Spleen (tissue), 11 donors: ENCODE results near the gene SMARCAL1. TPM values are rescaled to one million over a fixed set of nuclear protein-coding genes. Genes with fewer than 3 reads are reported as not detected.
A peak's percentile ranks its signal among the peaks of the same experiment; 100 is the strongest.

Experiments
- DNase-seq: peaks from one replicate; pipeline ENCODE4 v3.0.0-alpha.2; 2020
- H3K27ac ChIP-seq, 8 donors: fragments of 200-600 bp; sonication (generic) in 7 of 8; 1 replicate in 4 of 8; 2 replicates in 4 of 8; pipeline versions ENCODE4 v1.5.0 to v1.8.0; 2016 to 2021; ENCODE audit warnings: inconsistent platforms in 4 of 8, mild to moderate bottlenecking in 4 of 8, moderate library complexity in 1 of 8
- H3K27me3 ChIP-seq, 7 donors: fragments of 200-600 bp; sonication (generic) in 6 of 7; replicated peaks in 1 of 7; 1 replicate in 4 of 7; 2 replicates in 3 of 7; pipeline versions ENCODE4 v1.5.0 to v1.8.0; 2016 to 2021; ENCODE audit warnings: inconsistent platforms in 3 of 7, mild to moderate bottlenecking in 1 of 7
- H3K36me3 ChIP-seq, 6 donors: fragments of 200-600 bp; sonication (generic) in 5 of 6; 1 replicate in 4 of 6; 2 replicates in 2 of 6; pipeline versions ENCODE4 v1.5.0 to v1.8.0; 2016 to 2021; ENCODE audit warnings: inconsistent platforms in 2 of 6
- H3K4me1 ChIP-seq, 6 donors: fragments of 200-600 bp; sonication (generic) in 5 of 6; 1 replicate in 3 of 6; 2 replicates in 3 of 6; pipeline versions ENCODE4 v1.5.0 to v1.8.0; 2016 to 2021; ENCODE audit warnings: inconsistent platforms in 3 of 6
- H3K4me3 ChIP-seq, 8 donors: fragments of 200-600 bp; sonication (generic) in 7 of 8; 1 replicate in 4 of 8; 2 replicates in 4 of 8; pipeline versions ENCODE4 v1.5.0 to v1.8.0; 2016 to 2021; ENCODE audit warnings: inconsistent platforms in 4 of 8, mild to moderate bottlenecking in 4 of 8, moderate library complexity in 2 of 8
- H3K9me3 ChIP-seq, 8 donors: fragments of 200-600 bp; sonication (generic) in 7 of 8; 1 replicate in 4 of 8; 2 replicates in 4 of 8; pipeline versions ENCODE4 v1.5.0 to v1.8.0; 2016 to 2021; ENCODE audit warnings: inconsistent platforms in 4 of 8
- POLR2A ChIP-seq, 3 donors: fragments of 450-650 bp; IDR thresholded peaks; one replicate each; pipeline ENCODE4 v1.5.1; 2017; ENCODE audit warnings: antibody characterized with exemption in 3 of 3, mild to moderate bottlenecking in 1 of 3
- POLR2AphosphoS5 ChIP-seq, 3 donors: sonication (generic); formaldehyde crosslinking; IDR thresholded peaks; one replicate each; pipeline ENCODE4 v1.5.1; 2017; ENCODE audit warnings: antibody characterized with exemption in 3 of 3
- WGBS, 5 donors: extraction: QIAGEN DNeasy Blood & Tissue Kit in 3 of 5; methylation state at CpG; one replicate each; pipeline versions ENCODE4 v1.1.5 to v1.1.7; 2013 to 2018; 5-methylcytosine and 5-hydroxymethylcytosine counted together
- intact Hi-C: fragments of 100-400 bp; cut with DNase I; formaldehyde crosslinking; loops from one replicate; pipeline ENCODE4 v1.15.0; 2023; ENCODE audit warnings: low total_unique reads
- polyA plus RNA-seq, 3 donors: library from polyadenylated mRNA; stranded (reverse); fragments of 200-250 nt; gene quantifications; one replicate each; pipeline ENCODE4 v1.2.1, GENCODE V29; 2013
- total RNA-seq, 7 donors: library from RNA; depleted of rRNA in 3 of 7; stranded (reverse); fragments of >200 nt in 3 of 7; fragmentation: NEBNext Ultra II Directional in 4 of 7; extraction: Animal tissue kit (Norgen Biotek cat#: 25700) in 4 of 7; gene quantifications; one replicate each; pipeline versions ENCODE4 v1.1.0 to v1.2.1, GENCODE V29; 2016 to 2021
- TF ChIP-seq, protein P1 (sequence below), 11 experiments: fragments of 200-600 bp in 7 of 11; fragments of 450-650 bp in 4 of 11; sonication (generic) in 4 of 11; IDR thresholded peaks in 8 of 11; conservative IDR thresholded peaks in 3 of 11; 1 replicate in 7 of 11; 2 replicates in 4 of 11; pipeline versions ENCODE4 v1.4.0 to v1.8.0; 2016 to 2021; ENCODE audit warnings: antibody characterized with exemption in 11 of 11, inconsistent platforms in 4 of 11, mild to moderate bottlenecking in 1 of 11
- donor health status: healthy with polysubstance abuse.
- donor health status: DM: no; HTN: no; CAD: no; lungs with moderate emphysema.
- donor health status: DM: no; HTN: no; CAD: no.
- donor health status: Bipolar disorder and iron deficiency.
- donor health status: healthy.
- donor health status: DM: no; HTN: no; CAD: no.
- donor health status: DM: yes; HTN: yes; CAD: no.

Gene SMARCAL1
- total and polyA plus RNA-seq, 10 donors: 7.3 to 34.9 (median 24.6) TPM

DNA sequence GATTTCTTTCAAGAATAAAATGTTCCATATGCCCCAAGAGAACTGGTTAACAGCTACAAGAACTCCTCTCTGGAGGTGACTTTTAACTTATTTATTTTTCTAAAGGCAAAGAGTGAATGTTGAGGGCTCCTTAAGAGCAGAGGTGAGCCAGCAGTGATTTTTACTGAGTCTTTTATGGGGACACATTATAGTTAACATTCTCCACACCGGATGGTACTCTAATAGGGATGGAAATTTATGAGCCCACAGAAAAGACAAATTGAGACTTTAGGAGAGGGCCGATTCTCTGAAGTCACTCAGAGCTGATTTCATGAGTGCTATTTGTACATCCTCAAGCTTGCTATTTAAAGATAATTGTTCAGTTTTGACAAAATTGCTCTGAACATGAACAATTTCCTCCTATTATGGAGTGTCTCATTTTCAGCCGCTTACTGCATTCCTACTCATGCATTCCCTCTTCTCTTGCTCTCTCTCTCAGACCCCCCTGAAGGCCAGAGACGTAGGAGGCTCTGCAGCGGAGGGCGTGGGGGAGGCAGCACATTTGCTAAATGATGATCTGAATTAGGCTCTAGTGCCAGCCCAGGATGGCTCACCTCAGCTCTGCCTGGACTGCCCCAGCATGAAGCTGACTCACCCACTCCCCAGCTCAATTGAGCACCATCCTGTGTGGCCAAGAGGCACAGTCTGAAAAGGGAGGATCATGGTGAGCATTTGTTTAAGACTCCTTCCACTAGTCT lies 80.5 kb downstream of the SMARCAL1 start:
- Histone ChIP-seq H3K4me3 (no peak overlapping the region), H3K36me3 (no peaks in the 10 kb centered on the region), H3K27ac (peak overlapping the region in 7 of 8 donors; percentile 36 to 75 (median 66)), H3K27me3 (no peaks in the 10 kb centered on the region), H3K4me1 (peaks cover 6 to 62% (median 32%) of the 10 kb centered on the region in 6 donors), H3K9me3 (no peaks in the 10 kb centered on the region)
- no peak for TF ChIP-seq POLR2AphosphoS5 (IDR thresholded peaks at IDR 0.05)
- no peak for TF ChIP-seq POLR2A (IDR thresholded peaks at IDR 0.05)
- TF ChIP-seq, protein P1, sequence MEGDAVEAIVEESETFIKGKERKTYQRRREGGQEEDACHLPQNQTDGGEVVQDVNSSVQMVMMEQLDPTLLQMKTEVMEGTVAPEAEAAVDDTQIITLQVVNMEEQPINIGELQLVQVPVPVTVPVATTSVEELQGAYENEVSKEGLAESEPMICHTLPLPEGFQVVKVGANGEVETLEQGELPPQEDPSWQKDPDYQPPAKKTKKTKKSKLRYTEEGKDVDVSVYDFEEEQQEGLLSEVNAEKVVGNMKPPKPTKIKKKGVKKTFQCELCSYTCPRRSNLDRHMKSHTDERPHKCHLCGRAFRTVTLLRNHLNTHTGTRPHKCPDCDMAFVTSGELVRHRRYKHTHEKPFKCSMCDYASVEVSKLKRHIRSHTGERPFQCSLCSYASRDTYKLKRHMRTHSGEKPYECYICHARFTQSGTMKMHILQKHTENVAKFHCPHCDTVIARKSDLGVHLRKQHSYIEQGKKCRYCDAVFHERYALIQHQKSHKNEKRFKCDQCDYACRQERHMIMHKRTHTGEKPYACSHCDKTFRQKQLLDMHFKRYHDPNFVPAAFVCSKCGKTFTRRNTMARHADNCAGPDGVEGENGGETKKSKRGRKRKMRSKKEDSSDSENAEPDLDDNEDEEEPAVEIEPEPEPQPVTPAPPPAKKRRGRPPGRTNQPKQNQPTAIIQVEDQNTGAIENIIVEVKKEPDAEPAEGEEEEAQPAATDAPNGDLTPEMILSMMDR (IDR thresholded peaks at IDR 0.05 in 8 of 11, conservative IDR thresholded peaks at IDR 0.05 in 3 of 11): no peak
- intact Hi-C loops: loop anchor here (10.0 kb wide), 1 partner anchor 78 kb away; the partner anchor contains the start of gene SMARCAL1
- no peak for DNase-seq
- 57 to 81% (median 79%) methylated on average over 6 of the region's 6 CpGs for WGBS, 5 donors

GRCh38 chr2:216493334-216493685 lies 81.0 kb downstream of the SMARCAL1 start:
- TF ChIP-seq POLR2AphosphoS5 (IDR thresholded peaks at IDR 0.05): no peak
- no peak for TF ChIP-seq POLR2A (IDR thresholded peaks at IDR 0.05)
- TF ChIP-seq, protein P1 (IDR thresholded peaks at IDR 0.05 in 8 of 11, conservative IDR thresholded peaks at IDR 0.05 in 3 of 11): no peak
- no peak overlapping the region for H3K4me3 ChIP-seq
- no peak for DNase-seq
- H3K9me3 ChIP-seq: no peaks in the 10 kb centered on the region
- no peaks in the 10 kb centered on the region for H3K27me3 ChIP-seq
- H3K36me3 ChIP-seq: no peaks in the 10 kb centered on the region
- H3K4me1 ChIP-seq: peaks cover 6 to 68% (median 38%) of the 10 kb centered on the region in 6 donors
- peak overlapping the region in 6 of 8 donors; percentile 36 to 75 (median 66) for H3K27ac ChIP-seq
- 89 to 100% (median 97%) methylated on average over 1 of the region's 1 CpG for WGBS, 5 donors
- intact Hi-C loops: loop anchor here (10.0 kb wide), 1 partner anchor 79 kb away; the partner anchor contains the start of gene SMARCAL1

- 19 to 48% (median 36%) methylated on average over 2 of the region's 2 CpGs for WGBS, 5 donors
- Histone ChIP-seq H3K4me3 (no peak overlapping the region), H3K4me1 (peaks cover 20 to 75% (median 54%) of the 10 kb centered on the region in 6 donors), H3K27me3 (no peaks in the 10 kb centered on the region), H3K9me3 (no peaks in the 10 kb centered on the region), H3K27ac (peak overlapping the region in 5 of 8 donors; percentile 6 to 44 (median 17)), H3K36me3 (peaks cover 0 to 15% (median 10%) of the 10 kb centered on the region in 6 donors)
- intact Hi-C loops: loop anchor here (10.0 kb wide), 1 partner anchor 81 kb away; the partner anchor contains the start of gene SMARCAL1
- TF ChIP-seq, protein P1 (IDR thresholded peaks at IDR 0.05 in 8 of 11, conservative IDR thresholded peaks at IDR 0.05 in 3 of 11): no peak
- no peak for TF ChIP-seq POLR2A (IDR thresholded peaks at IDR 0.05)
- TF ChIP-seq POLR2AphosphoS5 (IDR thresholded peaks at IDR 0.05): no peak
- DNase-seq: no peak
Measured at GRCh38 chr2:216495656-216496055, 83.4 kb downstream of the SMARCAL1 start.
